Esophagus squamous epithelium (tissue), 4 donors: Measurements from ENCODE around the gene SINHCAF.

ENCODE experiments used
- POLR2A ChIP-seq, 4 donors: fragments of 450-650 bp; IDR thresholded peaks; one replicate each; pipeline ENCODE4 v1.6.1; 2017; ENCODE audit warnings: antibody characterized with exemption in 4 of 4, mild to moderate bottlenecking in 4 of 4, moderate library complexity in 3 of 4
- TF ChIP-seq, protein P1 (sequence below), 6 experiments: fragments of 450-650 bp in 4 of 6; fragments of 200-600 bp in 2 of 6; sonication (generic) in 2 of 6; IDR thresholded peaks; one replicate each; pipeline ENCODE4 v1.5.1; 2016 to 2019; ENCODE audit warnings: antibody characterized with exemption in 6 of 6, mild to moderate bottlenecking in 4 of 6, moderate library complexity in 4 of 6

DNA sequence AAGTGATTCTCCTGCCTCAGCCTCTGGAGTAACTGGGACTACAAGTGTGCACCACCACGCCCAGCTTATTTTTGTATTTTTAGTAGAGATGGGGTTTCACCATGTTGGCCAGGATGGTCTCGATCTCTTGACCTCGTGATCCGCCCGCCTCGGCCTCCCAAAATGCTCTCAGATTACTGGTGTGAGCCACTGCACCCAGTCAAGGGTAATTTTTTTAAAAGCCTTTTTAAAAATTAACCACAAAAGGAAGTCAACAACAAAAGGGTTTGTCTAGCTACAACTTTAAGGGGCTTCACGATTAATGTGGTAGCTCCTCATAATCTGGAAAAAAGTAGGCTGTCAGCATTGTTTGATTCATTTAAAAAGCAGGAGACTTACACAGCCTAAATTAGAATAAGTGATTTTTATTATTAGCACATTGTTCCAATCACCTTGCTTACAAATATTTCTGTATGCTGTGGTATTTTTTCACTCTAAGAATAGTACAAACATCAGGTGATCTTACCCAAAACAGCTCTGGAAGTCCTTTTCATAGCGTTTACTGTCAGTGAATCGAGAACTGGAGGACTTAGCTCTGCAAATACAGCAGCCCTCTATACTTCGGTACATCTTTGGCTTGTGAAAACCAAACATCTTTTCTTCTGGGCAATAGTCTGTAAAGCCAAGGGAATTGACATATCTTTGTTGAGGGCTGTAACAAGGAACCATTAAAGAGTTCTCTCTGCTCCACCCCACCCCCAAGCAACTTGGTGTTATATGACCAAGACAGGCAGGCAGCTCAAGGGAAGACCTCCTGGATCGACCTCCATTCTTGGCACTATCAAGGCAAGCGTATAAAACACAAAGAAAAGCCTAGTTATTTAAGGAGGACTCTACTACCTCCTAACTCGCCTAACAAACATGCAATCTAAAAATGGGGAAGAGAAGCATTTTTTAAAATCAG, 28.1 kb downstream of the SINHCAF start:
- TF ChIP-seq, protein P1, sequence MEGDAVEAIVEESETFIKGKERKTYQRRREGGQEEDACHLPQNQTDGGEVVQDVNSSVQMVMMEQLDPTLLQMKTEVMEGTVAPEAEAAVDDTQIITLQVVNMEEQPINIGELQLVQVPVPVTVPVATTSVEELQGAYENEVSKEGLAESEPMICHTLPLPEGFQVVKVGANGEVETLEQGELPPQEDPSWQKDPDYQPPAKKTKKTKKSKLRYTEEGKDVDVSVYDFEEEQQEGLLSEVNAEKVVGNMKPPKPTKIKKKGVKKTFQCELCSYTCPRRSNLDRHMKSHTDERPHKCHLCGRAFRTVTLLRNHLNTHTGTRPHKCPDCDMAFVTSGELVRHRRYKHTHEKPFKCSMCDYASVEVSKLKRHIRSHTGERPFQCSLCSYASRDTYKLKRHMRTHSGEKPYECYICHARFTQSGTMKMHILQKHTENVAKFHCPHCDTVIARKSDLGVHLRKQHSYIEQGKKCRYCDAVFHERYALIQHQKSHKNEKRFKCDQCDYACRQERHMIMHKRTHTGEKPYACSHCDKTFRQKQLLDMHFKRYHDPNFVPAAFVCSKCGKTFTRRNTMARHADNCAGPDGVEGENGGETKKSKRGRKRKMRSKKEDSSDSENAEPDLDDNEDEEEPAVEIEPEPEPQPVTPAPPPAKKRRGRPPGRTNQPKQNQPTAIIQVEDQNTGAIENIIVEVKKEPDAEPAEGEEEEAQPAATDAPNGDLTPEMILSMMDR (IDR thresholded peaks at IDR 0.05), result no peak
- no peak for TF ChIP-seq POLR2A (IDR thresholded peaks at IDR 0.05)
